HG03378 (cell line): ENCODE measurements around the gene TNF.

Experiments used
- ATAC-seq: cut with Tn5 transposase; IDR thresholded peaks from one replicate; pipeline ENCODE4 v1.9.1; 2021; ENCODE audit warnings: mild to moderate bottlenecking, moderate library complexity; ENCODE audit not compliant: unreplicated experiment

TNF gene

DNA sequence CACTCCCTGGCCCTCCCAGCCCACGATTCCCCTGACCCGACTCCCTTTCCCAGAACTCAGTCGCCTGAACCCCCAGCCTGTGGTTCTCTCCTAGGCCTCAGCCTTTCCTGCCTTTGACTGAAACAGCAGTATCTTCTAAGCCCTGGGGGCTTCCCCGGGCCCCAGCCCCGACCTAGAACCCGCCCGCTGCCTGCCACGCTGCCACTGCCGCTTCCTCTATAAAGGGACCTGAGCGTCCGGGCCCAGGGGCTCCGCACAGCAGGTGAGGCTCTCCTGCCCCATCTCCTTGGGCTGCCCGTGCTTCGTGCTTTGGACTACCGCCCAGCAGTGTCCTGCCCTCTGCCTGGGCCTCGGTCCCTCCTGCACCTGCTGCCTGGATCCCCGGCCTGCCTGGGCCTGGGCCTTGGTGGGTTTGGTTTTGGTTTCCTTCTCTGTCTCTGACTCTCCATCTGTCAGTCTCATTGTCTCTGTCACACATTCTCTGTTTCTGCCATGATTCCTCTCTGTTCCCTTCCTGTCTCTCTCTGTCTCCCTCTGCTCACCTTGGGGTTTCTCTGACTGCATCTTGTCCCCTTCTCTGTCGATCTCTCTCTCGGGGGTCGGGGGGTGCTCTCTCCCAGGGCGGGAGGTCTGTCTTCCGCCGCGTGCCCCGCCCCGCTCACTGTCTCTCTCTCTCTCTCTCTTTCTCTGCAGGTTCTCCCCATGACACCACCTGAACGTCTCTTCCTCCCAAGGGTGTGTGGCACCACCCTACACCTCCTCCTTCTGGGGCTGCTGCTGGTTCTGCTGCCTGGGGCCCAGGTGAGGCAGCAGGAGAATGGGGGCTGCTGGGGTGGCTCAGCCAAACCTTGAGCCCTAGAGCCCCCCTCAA lies 3.1 kb upstream of the TNF start, which contains the start of gene LTA:
Gene LTA (plus strand): TSS at position 249 of the 871 bp plus-strand sequence. CDS start 454 bp downstream, at position 703.
- ATAC-seq, result peak; percentile 26

DNA sequence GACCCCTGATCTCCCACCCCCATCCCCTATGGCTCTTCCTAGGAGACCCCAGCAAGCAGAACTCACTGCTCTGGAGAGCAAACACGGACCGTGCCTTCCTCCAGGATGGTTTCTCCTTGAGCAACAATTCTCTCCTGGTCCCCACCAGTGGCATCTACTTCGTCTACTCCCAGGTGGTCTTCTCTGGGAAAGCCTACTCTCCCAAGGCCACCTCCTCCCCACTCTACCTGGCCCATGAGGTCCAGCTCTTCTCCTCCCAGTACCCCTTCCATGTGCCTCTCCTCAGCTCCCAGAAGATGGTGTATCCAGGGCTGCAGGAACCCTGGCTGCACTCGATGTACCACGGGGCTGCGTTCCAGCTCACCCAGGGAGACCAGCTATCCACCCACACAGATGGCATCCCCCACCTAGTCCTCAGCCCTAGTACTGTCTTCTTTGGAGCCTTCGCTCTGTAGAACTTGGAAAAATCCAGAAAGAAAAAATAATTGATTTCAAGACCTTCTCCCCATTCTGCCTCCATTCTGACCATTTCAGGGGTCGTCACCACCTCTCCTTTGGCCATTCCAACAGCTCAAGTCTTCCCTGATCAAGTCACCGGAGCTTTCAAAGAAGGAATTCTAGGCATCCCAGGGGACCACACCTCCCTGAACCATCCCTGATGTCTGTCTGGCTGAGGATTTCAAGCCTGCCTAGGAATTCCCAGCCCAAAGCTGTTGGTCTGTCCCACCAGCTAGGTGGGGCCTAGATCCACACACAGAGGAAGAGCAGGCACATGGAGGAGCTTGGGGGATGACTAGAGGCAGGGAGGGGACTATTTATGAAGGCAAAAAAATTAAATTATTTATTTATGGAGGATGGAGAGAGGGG lies 1.9 kb upstream of the TNF start:
- no peak for ATAC-seq

DNA sequence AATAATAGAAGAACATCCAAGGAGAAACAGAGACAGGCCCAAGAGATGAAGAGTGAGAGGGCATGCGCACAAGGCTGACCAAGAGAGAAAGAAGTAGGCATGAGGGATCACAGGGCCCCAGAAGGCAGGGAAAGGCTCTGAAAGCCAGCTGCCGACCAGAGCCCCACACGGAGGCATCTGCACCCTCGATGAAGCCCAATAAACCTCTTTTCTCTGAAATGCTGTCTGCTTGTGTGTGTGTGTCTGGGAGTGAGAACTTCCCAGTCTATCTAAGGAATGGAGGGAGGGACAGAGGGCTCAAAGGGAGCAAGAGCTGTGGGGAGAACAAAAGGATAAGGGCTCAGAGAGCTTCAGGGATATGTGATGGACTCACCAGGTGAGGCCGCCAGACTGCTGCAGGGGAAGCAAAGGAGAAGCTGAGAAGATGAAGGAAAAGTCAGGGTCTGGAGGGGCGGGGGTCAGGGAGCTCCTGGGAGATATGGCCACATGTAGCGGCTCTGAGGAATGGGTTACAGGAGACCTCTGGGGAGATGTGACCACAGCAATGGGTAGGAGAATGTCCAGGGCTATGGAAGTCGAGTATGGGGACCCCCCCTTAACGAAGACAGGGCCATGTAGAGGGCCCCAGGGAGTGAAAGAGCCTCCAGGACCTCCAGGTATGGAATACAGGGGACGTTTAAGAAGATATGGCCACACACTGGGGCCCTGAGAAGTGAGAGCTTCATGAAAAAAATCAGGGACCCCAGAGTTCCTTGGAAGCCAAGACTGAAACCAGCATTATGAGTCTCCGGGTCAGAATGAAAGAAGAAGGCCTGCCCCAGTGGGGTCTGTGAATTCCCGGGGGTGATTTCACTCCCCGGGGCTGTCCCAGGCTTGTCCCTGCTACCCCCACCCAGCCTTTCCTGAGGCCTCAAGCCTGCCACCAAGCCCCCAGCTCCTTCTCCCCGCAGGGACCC lies 981 bp upstream of the TNF start:
- no peak for ATAC-seq

DNA sequence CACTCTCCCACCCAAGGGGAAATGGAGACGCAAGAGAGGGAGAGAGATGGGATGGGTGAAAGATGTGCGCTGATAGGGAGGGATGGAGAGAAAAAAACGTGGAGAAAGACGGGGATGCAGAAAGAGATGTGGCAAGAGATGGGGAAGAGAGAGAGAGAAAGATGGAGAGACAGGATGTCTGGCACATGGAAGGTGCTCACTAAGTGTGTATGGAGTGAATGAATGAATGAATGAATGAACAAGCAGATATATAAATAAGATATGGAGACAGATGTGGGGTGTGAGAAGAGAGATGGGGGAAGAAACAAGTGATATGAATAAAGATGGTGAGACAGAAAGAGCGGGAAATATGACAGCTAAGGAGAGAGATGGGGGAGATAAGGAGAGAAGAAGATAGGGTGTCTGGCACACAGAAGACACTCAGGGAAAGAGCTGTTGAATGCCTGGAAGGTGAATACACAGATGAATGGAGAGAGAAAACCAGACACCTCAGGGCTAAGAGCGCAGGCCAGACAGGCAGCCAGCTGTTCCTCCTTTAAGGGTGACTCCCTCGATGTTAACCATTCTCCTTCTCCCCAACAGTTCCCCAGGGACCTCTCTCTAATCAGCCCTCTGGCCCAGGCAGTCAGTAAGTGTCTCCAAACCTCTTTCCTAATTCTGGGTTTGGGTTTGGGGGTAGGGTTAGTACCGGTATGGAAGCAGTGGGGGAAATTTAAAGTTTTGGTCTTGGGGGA lies 754 bp downstream of the TNF start:
- no peak for ATAC-seq

DNA sequence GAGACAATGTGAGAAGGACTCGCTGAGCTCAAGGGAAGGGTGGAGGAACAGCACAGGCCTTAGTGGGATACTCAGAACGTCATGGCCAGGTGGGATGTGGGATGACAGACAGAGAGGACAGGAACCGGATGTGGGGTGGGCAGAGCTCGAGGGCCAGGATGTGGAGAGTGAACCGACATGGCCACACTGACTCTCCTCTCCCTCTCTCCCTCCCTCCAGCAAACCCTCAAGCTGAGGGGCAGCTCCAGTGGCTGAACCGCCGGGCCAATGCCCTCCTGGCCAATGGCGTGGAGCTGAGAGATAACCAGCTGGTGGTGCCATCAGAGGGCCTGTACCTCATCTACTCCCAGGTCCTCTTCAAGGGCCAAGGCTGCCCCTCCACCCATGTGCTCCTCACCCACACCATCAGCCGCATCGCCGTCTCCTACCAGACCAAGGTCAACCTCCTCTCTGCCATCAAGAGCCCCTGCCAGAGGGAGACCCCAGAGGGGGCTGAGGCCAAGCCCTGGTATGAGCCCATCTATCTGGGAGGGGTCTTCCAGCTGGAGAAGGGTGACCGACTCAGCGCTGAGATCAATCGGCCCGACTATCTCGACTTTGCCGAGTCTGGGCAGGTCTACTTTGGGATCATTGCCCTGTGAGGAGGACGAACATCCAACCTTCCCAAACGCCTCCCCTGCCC lies 1.7 kb downstream of the TNF start:
- no peak for ATAC-seq

DNA sequence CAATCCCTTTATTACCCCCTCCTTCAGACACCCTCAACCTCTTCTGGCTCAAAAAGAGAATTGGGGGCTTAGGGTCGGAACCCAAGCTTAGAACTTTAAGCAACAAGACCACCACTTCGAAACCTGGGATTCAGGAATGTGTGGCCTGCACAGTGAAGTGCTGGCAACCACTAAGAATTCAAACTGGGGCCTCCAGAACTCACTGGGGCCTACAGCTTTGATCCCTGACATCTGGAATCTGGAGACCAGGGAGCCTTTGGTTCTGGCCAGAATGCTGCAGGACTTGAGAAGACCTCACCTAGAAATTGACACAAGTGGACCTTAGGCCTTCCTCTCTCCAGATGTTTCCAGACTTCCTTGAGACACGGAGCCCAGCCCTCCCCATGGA lies 2.2 kb downstream of the TNF start:
- no peak for ATAC-seq

DNA sequence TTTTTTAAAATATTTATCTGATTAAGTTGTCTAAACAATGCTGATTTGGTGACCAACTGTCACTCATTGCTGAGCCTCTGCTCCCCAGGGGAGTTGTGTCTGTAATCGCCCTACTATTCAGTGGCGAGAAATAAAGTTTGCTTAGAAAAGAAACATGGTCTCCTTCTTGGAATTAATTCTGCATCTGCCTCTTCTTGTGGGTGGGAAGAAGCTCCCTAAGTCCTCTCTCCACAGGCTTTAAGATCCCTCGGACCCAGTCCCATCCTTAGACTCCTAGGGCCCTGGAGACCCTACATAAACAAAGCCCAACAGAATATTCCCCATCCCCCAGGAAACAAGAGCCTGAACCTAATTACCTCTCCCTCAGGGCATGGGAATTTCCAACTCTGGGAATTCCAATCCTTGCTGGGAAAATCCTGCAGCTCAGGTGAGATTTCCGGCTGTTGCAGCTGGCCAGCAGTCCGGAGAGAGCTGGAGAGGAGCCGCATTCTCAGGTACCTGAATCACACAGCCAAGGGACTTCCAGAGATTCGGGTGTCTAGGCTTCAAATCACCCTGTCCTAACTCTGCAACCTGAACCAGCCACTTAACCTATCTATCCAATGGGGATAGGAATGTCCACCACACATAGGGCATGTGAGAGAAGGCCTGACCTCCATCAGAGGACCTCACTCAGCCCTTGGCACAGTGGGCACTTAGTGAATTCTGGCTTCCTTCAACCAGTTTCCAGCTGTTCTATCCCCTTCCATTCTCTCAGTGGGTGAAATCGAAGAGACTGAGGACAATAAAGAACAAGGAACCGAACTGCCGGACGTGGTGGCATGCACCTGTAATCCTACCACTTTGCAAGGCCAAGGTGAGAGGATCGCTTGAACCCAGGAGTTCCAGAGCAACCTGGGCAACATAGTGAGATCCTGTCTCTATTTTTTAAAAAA lies 3.1 kb downstream of the TNF start:
- no peak for ATAC-seq

DNA sequence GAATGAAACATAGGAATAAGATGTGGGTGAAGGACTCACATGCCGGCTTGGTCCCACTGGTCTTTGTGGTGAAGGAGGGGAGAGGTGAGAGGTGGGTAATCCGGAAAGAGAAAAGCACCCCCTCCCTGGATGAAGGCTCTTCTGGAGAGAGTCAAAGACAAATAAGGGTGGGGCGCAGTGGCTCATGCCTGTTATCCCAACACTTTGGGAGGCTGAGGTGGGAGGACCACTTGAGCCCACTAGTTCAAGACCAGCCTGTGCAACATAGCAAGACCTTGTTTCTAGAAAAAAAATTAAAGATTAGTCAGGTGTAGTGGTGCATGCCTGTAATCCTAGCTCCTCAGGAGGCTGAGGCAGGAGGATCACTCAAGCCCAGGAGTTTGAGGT lies 3.7 kb downstream of the TNF start:
- ATAC-seq, result no peak

DNA sequence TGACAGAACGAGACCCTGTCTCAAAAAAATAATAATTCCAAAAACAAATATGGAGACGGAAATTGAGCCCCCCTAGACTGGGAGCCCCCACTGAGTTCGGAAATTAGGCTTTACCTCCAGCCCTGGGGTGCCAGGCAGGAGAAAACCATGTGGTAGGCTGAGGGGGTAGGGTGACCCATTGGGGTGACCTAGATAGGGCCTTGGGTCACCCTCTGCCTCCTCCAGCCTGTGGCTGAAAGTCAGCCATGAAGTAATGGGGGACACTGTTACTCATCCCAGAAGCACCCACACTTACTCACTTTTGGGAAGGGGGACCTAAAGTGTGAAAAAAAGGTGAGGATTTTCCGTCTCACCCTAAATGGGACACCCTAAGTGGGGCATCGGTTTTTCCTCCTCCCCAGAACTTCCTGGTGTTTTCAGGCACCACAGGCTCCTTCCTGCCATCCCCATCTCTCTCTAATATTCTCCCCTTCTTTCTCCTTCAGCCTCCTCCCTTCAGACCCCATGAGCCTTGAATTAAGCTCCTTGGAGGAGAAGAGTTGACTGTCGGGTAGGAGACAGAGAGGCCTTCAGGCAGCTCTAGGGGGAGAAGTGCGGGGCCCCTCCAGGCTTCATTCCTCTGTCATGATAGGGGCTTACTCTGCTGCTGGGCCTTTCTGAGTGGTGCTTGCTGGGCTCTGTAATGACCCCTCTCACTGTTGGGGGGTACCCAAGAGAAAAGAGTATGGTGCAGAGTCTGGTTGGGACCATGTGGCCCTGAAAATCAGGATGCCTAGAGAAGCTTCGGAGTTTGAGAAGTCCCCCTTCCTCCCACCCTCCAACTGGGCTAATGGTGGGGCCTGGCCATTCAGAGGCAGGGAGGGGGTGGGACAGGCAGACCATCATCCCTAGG lies 4.4 kb downstream of the TNF start:
- ATAC-seq, result no peak

DNA sequence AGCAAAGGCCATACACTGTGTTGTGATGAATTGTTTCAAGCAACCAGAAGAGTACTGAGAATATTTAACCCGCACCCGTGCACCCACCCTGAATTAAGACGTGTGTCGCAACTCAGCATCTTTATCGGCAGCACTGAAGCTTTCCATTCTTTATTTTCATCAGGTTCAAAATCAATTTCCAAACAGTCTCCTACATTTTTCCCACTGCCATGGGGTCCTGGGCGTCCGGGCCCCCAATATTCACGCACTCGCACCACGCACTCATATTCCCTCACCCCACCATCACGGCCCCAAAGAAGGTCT lies 5.0 kb downstream of the TNF start:
- ATAC-seq, result no peak

DNA sequence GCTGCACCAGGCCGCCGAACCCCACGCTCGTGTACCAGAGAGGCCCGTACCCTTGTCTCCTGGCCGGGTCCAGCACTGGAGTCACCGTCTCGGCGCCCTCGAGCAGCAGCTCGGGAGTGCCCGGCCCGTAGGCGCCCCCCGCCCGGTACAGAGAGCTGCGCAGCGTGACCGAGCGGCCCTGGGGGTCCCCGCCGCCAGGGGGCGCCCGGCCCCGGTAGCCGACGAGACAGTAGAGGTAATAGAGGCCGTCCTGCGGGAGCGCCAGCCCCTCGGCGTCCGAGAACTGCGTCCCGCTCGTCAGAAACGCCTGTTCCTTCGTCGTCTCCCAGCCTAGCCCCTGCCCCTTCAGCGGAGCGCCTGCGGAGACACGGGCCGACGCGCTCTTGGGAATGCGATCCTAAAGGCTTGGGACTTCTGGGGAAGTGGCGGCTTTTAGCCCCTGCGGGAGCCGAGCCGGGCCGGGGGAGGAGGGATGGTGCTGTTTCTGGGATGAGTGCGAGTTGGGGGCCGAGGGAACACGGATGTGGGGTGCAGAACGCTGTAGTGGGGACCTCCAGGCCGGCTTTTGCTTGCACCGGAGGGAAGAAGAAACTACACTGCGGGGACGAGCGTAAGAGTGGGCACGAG lies 5.6 kb downstream of the TNF start:
- ATAC-seq, result peak; percentile 43

DNA sequence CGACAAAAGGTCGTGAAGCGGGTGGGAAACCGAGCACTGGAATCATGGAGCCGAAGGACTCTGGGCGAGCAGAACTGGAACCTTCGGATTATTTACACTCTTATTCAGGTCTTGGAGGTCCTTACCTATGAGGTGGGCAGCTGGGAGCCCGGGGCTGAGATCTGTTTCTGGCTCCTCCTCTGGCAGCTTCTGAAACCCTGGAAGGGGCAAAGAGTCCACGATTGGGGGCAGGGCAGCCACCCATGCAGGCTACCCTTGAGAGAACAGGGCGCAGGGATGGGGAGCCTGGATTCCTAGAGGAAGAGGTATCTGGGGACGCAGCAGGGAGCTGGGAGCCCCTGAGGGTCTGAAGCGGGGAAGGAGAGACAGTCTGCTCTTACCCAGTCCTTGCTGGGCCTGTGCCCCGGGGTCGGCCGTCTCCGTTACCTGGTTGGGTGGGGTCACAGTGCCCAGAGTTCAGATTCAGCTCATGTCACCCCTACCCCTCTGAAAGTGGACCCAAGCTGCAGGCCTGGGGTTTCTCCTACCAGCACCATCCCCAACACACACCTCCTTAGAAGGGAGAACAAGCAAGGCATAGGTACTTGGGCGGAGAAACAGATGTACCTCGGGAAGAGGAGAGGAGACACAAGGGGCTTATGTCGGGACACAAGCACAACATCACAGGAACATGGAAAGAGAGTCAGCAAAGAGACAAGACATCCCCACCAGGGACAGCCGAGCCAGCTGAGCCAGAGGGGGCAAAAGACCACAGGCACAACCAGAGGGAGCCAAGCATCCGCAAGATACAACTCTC lies 6.3 kb downstream of the TNF start:
- no peak for ATAC-seq

DNA sequence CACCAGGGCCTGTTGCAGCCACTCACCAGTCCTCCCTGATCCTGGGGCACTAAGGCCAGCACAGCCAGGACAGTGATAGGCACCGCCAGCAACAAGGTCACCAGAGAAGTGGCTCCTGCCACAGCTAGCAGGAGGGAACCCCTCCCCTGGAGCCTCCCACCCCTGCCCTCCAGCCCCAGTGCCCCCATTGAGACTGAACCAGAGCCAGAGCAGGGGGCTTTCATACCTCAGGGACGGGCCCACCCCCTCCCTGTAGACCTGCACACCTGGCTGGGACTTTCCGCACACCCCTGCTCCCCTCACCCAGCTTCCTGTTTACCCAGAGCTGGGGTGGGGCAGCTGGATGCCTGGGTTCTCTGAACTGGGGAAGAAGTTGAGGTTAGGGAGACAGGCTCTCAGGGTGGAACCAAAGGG lies 6.9 kb downstream of the TNF start, which contains the start of gene LTB:
Gene LTB (minus strand): TSS at position 195 of the 414 bp plus-strand sequence. CDS start 7 bp downstream, at position 188.
- no peak for ATAC-seq

DNA sequence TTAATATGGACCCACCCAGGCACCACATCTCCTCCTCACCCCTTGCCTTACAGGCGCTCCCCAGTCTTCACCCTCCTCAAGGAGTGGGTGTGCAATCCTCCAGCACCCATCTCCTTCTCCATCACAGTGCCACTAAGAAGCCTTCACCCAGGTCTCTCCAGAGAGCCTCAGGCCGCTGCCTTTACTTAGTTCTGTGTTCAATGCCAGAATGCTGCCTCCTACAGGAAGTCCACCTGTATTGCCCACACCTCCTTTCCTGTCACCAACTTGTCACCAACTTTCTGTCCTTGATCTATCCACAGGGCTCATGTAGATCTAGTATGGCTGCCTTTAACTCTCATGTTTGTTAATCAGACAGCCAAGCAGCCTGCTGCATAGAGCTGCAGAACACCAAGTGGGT lies 10.1 kb downstream of the TNF start:
- ATAC-seq, result no peak

DNA sequence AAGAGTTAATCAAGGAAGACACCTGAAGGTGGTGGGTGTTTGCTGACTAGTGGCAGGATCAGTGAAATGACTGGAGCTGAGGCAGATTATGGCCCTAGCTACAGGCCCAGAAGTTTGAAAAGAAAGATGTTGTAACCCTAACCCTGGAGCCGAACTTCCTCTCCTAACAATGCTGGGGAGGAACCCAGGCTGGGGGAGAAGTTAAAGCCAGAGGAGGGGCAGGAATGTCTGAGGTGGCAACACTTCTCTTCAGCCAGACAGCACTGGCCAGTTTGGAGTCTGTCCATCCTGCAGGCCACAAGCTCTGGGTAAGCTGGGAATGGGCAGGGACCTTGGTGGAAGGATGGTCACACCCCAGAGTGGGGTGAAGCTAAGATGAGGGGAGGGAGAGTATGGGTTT lies 10.6 kb downstream of the TNF start, which contains the start of gene LST1:
Gene LST1 (plus strand): TSS at position 270 of the 400 bp plus-strand sequence. CDS start 1,023 bp downstream, outside the sequence.
- ATAC-seq, result no peak
